Aorta (tissue), 5 donors: ENCODE measurements around the gene CHN2. TPM values are rescaled to one million over a fixed set of nuclear protein-coding genes. Genes with fewer than 3 reads are reported as not detected.
A peak's percentile ranks its signal among the peaks of the same experiment; 100 is the strongest.

Source experiments
- ATAC-seq: fragments of 200-7000 bp; cut with Tn5 transposase; one replicate; pipeline ENCODE4 v1.9.1; 2022; ENCODE audit warnings: moderate library complexity; ENCODE audit not compliant: low FRiP score
- DNase-seq, 2 donors: peaks; one replicate each; pipeline ENCODE4 v3.0.0-alpha.2; 2020
- H3K27ac ChIP-seq, 2 donors: one replicate each; pipeline ENCODE4 v1.5.1; 2013; ENCODE audit warnings: low read length in 2 of 2, mild to moderate bottlenecking in 2 of 2, moderate library complexity in 2 of 2, control low read depth in 1 of 2, inconsistent platforms in 1 of 2, low read depth in 1 of 2
- H3K27me3 ChIP-seq, 2 donors: one replicate each; pipeline ENCODE4 v1.6.1; 2013; ENCODE audit warnings: control low read depth in 1 of 2, low read length in 1 of 2, mild to moderate bottlenecking in 1 of 2, moderate library complexity in 1 of 2; ENCODE audit not compliant: insufficient read depth in 2 of 2, control insufficient read depth in 1 of 2
- H3K36me3 ChIP-seq, 2 donors: one replicate each; pipeline ENCODE4 v1.6.1; 2013; ENCODE audit warnings: control low read depth in 1 of 2, low read length in 1 of 2, mild to moderate bottlenecking in 1 of 2; ENCODE audit not compliant: insufficient read depth in 2 of 2, control insufficient read depth in 1 of 2
- H3K4me1 ChIP-seq, 2 donors: one replicate each; pipeline ENCODE4 v1.6.1; 2013; ENCODE audit warnings: low read length in 2 of 2, control low read depth in 1 of 2, mild to moderate bottlenecking in 1 of 2, moderate library complexity in 1 of 2; ENCODE audit not compliant: insufficient read depth in 2 of 2, control insufficient read depth in 1 of 2
- H3K4me3 ChIP-seq, 2 donors: one replicate each; pipeline ENCODE4 v1.5.1; 2013; ENCODE audit warnings: low read length in 2 of 2, control low read depth in 1 of 2, mild to moderate bottlenecking in 1 of 2
- H3K9me3 ChIP-seq: one replicate; pipeline ENCODE4 v1.6.1; 2013; ENCODE audit warnings: mild to moderate bottlenecking, low read length; ENCODE audit not compliant: control insufficient read depth
- WGBS, 2 donors: extraction: QIAGEN DNeasy Blood & Tissue Kit; methylation state at CpG; one replicate each; pipeline ENCODE4 v1.1.7; 2013; 5-methylcytosine and 5-hydroxymethylcytosine counted together
- intact Hi-C, 2 donors: fragments of 100-400 bp; cut with DNase I; formaldehyde crosslinking; loops; one replicate each; pipeline versions ENCODE4 v1.14.2 to v1.15.0; 2022
- polyA plus RNA-seq, 2 donors: library from polyadenylated mRNA; stranded (reverse); fragments of 200-250 nt; gene quantifications; one replicate each; pipeline ENCODE4 v1.2.3, GENCODE V29; 2013
- total RNA-seq, 2 donors: library from RNA; stranded (reverse); fragmentation: NEBNext Ultra II Directional; extraction: Animal tissue kit (Norgen Biotek cat#: 25700); gene quantifications; one replicate each; pipeline ENCODE4 v1.2.1, GENCODE V29; 2021
- donor health status: healthy with polysubstance abuse.
- donor health status: Bipolar disorder and iron deficiency.
- donor health status: DM: no; HTN: no; CAD: no.
- donor health status: DM: no; HTN: no; CAD: no.
- donor health status: DM: yes; HTN: yes; CAD: no.

The CHN2 gene
- total and polyA plus RNA-seq, 4 donors = 0.61 to 23.2 (median 14.8) TPM

GRCh38 chr7:29177963-29178600 is 16.5 kb upstream of the CHN2 start:
- ATAC-seq = peak; percentile 64
- intact Hi-C loops = no loop called here
- H3K4me3 ChIP-seq = no peak overlapping the region
- DNase-seq = peak in 1 of 2 donors; percentile 84
- H3K36me3 ChIP-seq = no peaks in the 10 kb centered on the region
- no peaks in the 10 kb centered on the region for H3K4me1 ChIP-seq
- peaks cover 3% of the 10 kb centered on the region for H3K9me3 ChIP-seq
- WGBS, 2 donors = 67 to 71% methylated on average over 9 of the region's 9 CpGs
- H3K27me3 ChIP-seq = peaks cover 0 to 1% of the 10 kb centered on the region in 2 donors
- H3K27ac ChIP-seq = no peak overlapping the region

DNA sequence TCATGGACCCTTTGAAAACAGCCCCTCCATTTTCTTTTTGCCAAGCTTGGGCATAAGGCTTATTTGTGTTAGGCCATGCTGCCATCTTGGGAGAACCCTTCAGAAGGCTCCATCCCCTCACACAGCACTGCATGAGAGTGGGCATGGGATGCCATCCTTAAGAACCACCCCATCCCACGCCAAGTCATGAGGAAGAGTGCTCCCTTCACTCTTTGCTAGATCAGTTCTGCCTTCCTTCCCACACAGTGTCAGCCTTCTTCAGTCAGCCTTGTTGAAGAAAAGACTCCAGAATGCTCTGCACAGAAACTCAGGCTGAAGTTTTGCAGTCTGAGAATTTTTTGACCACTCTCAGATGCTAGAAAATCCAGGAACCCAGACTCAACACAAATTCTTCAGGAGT is 15.5 kb upstream of the CHN2 start:
- Histone ChIP-seq H3K27me3 (peaks cover 0 to 1% of the 10 kb centered on the region in 2 donors), H3K4me3 (no peak overlapping the region), H3K4me1 (no peaks in the 10 kb centered on the region), H3K27ac (no peak overlapping the region), H3K36me3 (no peaks in the 10 kb centered on the region), H3K9me3 (peaks cover 3% of the 10 kb centered on the region)
- WGBS, 2 donors = 83 to 89% methylated on average over 1 of the region's 1 CpG
- no peak for DNase-seq
- intact Hi-C loops = no loop called here
- ATAC-seq = no peak

DNA sequence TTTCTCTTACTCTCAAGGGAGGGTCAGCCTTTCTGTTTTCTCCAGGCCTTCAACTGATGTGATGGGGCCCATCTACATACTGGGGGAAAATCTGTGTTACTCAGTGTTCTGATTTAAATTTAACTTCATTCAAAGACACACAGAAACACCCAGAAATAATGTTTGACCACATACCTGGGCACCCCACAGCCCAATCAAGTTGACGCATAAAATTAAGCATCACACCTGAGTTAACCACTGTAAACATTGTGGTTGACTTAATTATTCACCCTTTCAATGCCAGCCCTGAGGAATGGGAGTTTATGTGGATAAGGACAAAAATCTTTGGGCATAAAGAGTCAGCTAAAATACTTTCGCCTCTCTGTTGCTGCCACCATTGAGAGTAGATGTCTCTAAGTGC is 10.0 kb upstream of the CHN2 start:
- Histone ChIP-seq H3K27ac (no peak overlapping the region), H3K4me3 (no peak overlapping the region), H3K27me3 (no peaks in the 10 kb centered on the region), H3K9me3 (peaks cover 3% of the 10 kb centered on the region), H3K36me3 (no peaks in the 10 kb centered on the region), H3K4me1 (no peaks in the 10 kb centered on the region)
- ATAC-seq (no peak), DNase-seq (no peak)
- WGBS, 2 donors = 92 to 94% methylated on average over 2 of the region's 2 CpGs
- intact Hi-C loops = no loop called here

- H3K27me3 ChIP-seq = no peaks in the 10 kb centered on the region
- ATAC-seq (no peak), DNase-seq (no peak)
- intact Hi-C loops = loop anchor here in 1 of 2 donors (5.0 kb wide), 1 partner anchor 222 kb away; no protein-coding TSS in a partner anchor
- WGBS, 2 donors = 83 to 89% methylated on average over 6 of the region's 6 CpGs
- H3K4me3 ChIP-seq = no peak overlapping the region
- peaks cover 3% of the 10 kb centered on the region for H3K9me3 ChIP-seq
- H3K4me1 ChIP-seq = no peaks in the 10 kb centered on the region
- no peaks in the 10 kb centered on the region for H3K36me3 ChIP-seq
- H3K27ac ChIP-seq = no peak overlapping the region
Measured at GRCh38 chr7:29185613-29186012, 9.0 kb upstream of the CHN2 start.

GRCh38 chr7:29189743-29190201 is 4.8 kb upstream of the CHN2 start:
- H3K27ac ChIP-seq = no peak overlapping the region
- H3K36me3 ChIP-seq = no peaks in the 10 kb centered on the region
- no peak for ATAC-seq
- H3K9me3 ChIP-seq = no peaks in the 10 kb centered on the region
- peak; percentile 72 to 87 for DNase-seq
- no peaks in the 10 kb centered on the region for H3K4me1 ChIP-seq
- no peaks in the 10 kb centered on the region for H3K27me3 ChIP-seq
- 8 to 11% methylated on average over 16 of the region's 16 CpGs for WGBS, 2 donors
- intact Hi-C loops = loop anchor here (5.0 kb wide), 1 partner anchor 218 kb away; no protein-coding TSS in a partner anchor
- H3K4me3 ChIP-seq = no peak overlapping the region

DNA sequence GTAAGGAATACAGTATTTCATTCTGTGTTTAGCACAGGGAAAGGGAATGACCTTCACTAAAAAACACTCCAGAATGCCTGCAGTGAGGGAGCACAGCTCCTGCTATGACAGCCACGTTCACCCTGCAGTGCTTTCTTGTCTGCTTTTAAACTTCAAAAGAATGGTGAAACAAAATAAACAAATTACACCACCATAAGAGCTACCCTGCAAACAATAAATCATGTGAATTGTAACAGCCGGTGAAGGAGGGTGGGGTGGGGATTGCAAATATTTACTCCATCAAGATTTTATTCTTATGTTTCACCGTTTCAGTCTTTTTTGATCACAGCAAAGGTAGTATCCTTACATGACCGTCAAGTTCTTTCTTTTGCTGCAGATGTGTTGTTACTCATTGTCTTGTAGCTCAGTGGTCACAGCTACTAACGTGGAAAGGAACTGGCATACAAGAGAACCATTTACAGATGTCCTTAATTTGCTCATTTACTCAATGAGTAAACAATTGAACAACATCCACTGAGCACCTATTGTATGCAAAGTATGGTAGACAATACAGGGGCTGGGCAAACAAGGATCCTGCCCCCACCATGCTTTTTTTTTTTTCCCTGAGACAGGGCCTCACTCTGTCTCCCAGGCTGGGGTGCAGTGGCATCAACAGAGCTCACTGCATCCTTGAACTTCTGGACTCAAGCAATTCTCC is 4.1 kb upstream of the CHN2 start:
- no peaks in the 10 kb centered on the region for H3K4me1 ChIP-seq
- DNase-seq (no peak), ATAC-seq (no peak)
- no peaks in the 10 kb centered on the region for H3K27me3 ChIP-seq
- H3K36me3 ChIP-seq = no peaks in the 10 kb centered on the region
- no peak overlapping the region for H3K4me3 ChIP-seq
- H3K9me3 ChIP-seq = no peaks in the 10 kb centered on the region
- WGBS, 2 donors = 77 to 83% methylated on average over 5 of the region's 5 CpGs
- no peak overlapping the region for H3K27ac ChIP-seq
- intact Hi-C loops = loop anchor here in 1 of 2 donors (5.0 kb wide), 1 partner anchor 217 kb away; no protein-coding TSS in a partner anchor

GRCh38 chr7:29192323-29192722 is 2.3 kb upstream of the CHN2 start:
- H3K36me3 ChIP-seq = no peaks in the 10 kb centered on the region
- no peaks in the 10 kb centered on the region for H3K27me3 ChIP-seq
- H3K27ac ChIP-seq = no peak overlapping the region
- WGBS, 2 donors = 90 to 96% methylated on average over 1 of the region's 1 CpG
- DNase-seq (no peak), ATAC-seq (no peak)
- no peaks in the 10 kb centered on the region for H3K4me1 ChIP-seq
- H3K9me3 ChIP-seq = no peaks in the 10 kb centered on the region
- no peak overlapping the region for H3K4me3 ChIP-seq
- intact Hi-C loops = loop anchor here in 1 of 2 donors (5.0 kb wide), 1 partner anchor 215 kb away; no protein-coding TSS in a partner anchor

DNA sequence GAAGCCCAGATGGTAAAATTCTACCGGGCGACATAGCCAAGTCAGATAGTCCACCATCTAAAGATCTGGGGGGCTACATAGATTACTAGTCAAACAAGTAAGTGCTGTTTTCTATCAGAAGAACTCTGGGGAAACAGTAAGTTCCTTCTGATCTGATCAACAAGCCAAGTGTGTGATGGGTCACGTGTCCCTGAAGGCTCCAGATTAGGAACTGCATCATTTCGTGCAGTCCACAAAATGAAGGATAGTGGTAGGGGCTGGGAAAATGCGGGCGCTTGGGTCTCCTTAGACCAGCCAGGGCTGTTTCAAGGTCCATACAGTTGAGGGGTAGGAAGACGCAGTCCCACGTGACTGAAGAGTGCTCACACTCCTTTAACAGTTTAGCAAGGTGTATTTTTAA is 1.8 kb upstream of the CHN2 start:
- no peaks in the 10 kb centered on the region for H3K36me3 ChIP-seq
- H3K4me3 ChIP-seq = no peak overlapping the region
- ATAC-seq (no peak), DNase-seq (no peak)
- WGBS, 2 donors = 94% methylated on average over 8 of the region's 8 CpGs
- no peak overlapping the region for H3K27ac ChIP-seq
- H3K4me1 ChIP-seq = no peaks in the 10 kb centered on the region
- no peaks in the 10 kb centered on the region for H3K27me3 ChIP-seq
- H3K9me3 ChIP-seq = no peaks in the 10 kb centered on the region
- intact Hi-C loops = loop anchor here in 1 of 2 donors (5.0 kb wide), 1 partner anchor 214 kb away; no protein-coding TSS in a partner anchor
